Skeletal muscle tissue (tissue), 4 donors: ENCODE results near the gene NPY4R. TPM values are rescaled to one million over a fixed set of nuclear protein-coding genes. Genes with fewer than 3 reads are reported as not detected.
"Not testable (repeated sequence)": the region's sequence is repeated elsewhere in the genome, so short reads cannot be mapped to it uniquely, and the experiment has no call there.

Experiments
- H3K27ac ChIP-seq: one replicate; pipeline ENCODE4 v1.7.0; 2013; ENCODE audit warnings: mild to moderate bottlenecking, low read depth, low read length, inconsistent platforms
- H3K27me3 ChIP-seq, 3 donors: one replicate each; pipeline ENCODE4 v1.7.0; 2013; ENCODE audit warnings: low read length in 3 of 3; ENCODE audit not compliant: control insufficient read depth in 3 of 3, insufficient read depth in 3 of 3
- H3K36me3 ChIP-seq, 3 donors: one replicate each; pipeline ENCODE4 v1.7.0; 2013; ENCODE audit warnings: low read length in 3 of 3; ENCODE audit not compliant: control insufficient read depth in 3 of 3, insufficient read depth in 3 of 3
- H3K4me1 ChIP-seq, 3 donors: one replicate each; pipeline ENCODE4 v1.7.0; 2013; ENCODE audit warnings: low read length in 3 of 3, mild to moderate bottlenecking in 3 of 3; ENCODE audit not compliant: control insufficient read depth in 3 of 3, insufficient read depth in 3 of 3
- H3K4me3 ChIP-seq, 3 donors: one replicate each; pipeline ENCODE4 v1.7.0; 2013; ENCODE audit warnings: low read length in 3 of 3
- H3K9ac ChIP-seq, 3 donors: one replicate each; pipeline ENCODE4 v1.7.0; 2013; ENCODE audit warnings: low read length in 3 of 3, mild to moderate bottlenecking in 3 of 3, moderate library complexity in 2 of 3, low read depth in 1 of 3
- H3K9me3 ChIP-seq, 3 donors: one replicate each; pipeline ENCODE4 v1.7.0; 2013; ENCODE audit warnings: low read length in 3 of 3; ENCODE audit not compliant: control insufficient read depth in 3 of 3
- total RNA-seq: library from RNA; depleted of rRNA; stranded (reverse); fragments of >200 nt; gene quantifications from one replicate; pipeline ENCODE4 v1.2.3, GENCODE V29; 2014
- donor health status: Osteomylitis.

NPY4R gene
- total RNA-seq, result not detected

- H3K27ac ChIP-seq, H3K4me3 ChIP-seq, H3K27me3 ChIP-seq, H3K9me3 ChIP-seq, H3K9ac ChIP-seq, H3K4me1 ChIP-seq, H3K36me3 ChIP-seq: not testable (repeated sequence)
Measured at GRCh38 chr10:46465765-46466164, at the start of gene NPY4R. TSS of gene NPY4R (minus strand) at chr10:46465958. CDS start at chr10:46462635, 3,323 bp downstream.

GRCh38 chr10:46515366-46515765 is 49.6 kb upstream of the NPY4R start:
- no peak overlapping the region for H3K9ac ChIP-seq
- no peaks in the 10 kb centered on the region for H3K36me3 ChIP-seq
- no peak overlapping the region for H3K4me3 ChIP-seq
- H3K27ac ChIP-seq, result no peak overlapping the region
- no peaks in the 10 kb centered on the region for H3K4me1 ChIP-seq
- peaks cover 7 to 10% (median 8%) of the 10 kb centered on the region in 3 donors for H3K27me3 ChIP-seq
- no peaks in the 10 kb centered on the region for H3K9me3 ChIP-seq

GRCh38 chr10:46514899-46515298 is 49.1 kb upstream of the NPY4R start:
- H3K9me3 ChIP-seq, result no peaks in the 10 kb centered on the region
- no peaks in the 10 kb centered on the region for H3K36me3 ChIP-seq
- peaks cover 6 to 10% (median 7%) of the 10 kb centered on the region in 3 donors for H3K27me3 ChIP-seq
- H3K9ac ChIP-seq, result no peak overlapping the region
- no peak overlapping the region for H3K27ac ChIP-seq
- H3K4me1 ChIP-seq, result no peaks in the 10 kb centered on the region
- H3K4me3 ChIP-seq, result no peak overlapping the region

- Histone ChIP-seq H3K36me3 (no peaks in the 10 kb centered on the region), H3K4me1 (no peaks in the 10 kb centered on the region), H3K4me3 (no peak overlapping the region), H3K9me3 (no peaks in the 10 kb centered on the region), H3K27ac (no peak overlapping the region), H3K27me3 (peaks cover 6 to 10% (median 7%) of the 10 kb centered on the region in 3 donors), H3K9ac (no peak overlapping the region)
Measured at GRCh38 chr10:46514431-46514861, 48.7 kb upstream of the NPY4R start.

GRCh38 chr10:46513333-46513732 is 47.6 kb upstream of the NPY4R start:
- H3K36me3 ChIP-seq, H3K27ac ChIP-seq, H3K4me3 ChIP-seq, H3K9ac ChIP-seq, H3K4me1 ChIP-seq, H3K9me3 ChIP-seq: not testable (repeated sequence)
- H3K27me3 ChIP-seq, result peaks cover 6 to 10% (median 7%) of the 10 kb centered on the region in 3 donors

GRCh38 chr10:46512725-46513124 is 47.0 kb upstream of the NPY4R start:
- H3K27me3 ChIP-seq, H3K27ac ChIP-seq, H3K4me3 ChIP-seq, H3K9ac ChIP-seq, H3K9me3 ChIP-seq, H3K4me1 ChIP-seq, H3K36me3 ChIP-seq: not testable (repeated sequence)

- not testable (repeated sequence) for H3K36me3 ChIP-seq, H3K4me3 ChIP-seq, H3K4me1 ChIP-seq, H3K27ac ChIP-seq, H3K9ac ChIP-seq, H3K27me3 ChIP-seq, H3K9me3 ChIP-seq
Measured at GRCh38 chr10:46512002-46512401, 46.2 kb upstream of the NPY4R start.

GRCh38 chr10:46499990-46500389 is 34.2 kb upstream of the NPY4R start:
- H3K9ac ChIP-seq, H3K4me1 ChIP-seq, H3K4me3 ChIP-seq, H3K27me3 ChIP-seq, H3K9me3 ChIP-seq, H3K27ac ChIP-seq, H3K36me3 ChIP-seq: not testable (repeated sequence)

- not testable (repeated sequence) for H3K27ac ChIP-seq, H3K4me1 ChIP-seq, H3K9me3 ChIP-seq, H3K9ac ChIP-seq, H3K4me3 ChIP-seq, H3K36me3 ChIP-seq, H3K27me3 ChIP-seq
Measured at GRCh38 chr10:46498985-46499703, 33.4 kb upstream of the NPY4R start.

GRCh38 chr10:46497878-46498277 is 32.1 kb upstream of the NPY4R start:
- not testable (repeated sequence) for H3K27me3 ChIP-seq, H3K27ac ChIP-seq, H3K4me1 ChIP-seq, H3K36me3 ChIP-seq, H3K4me3 ChIP-seq, H3K9ac ChIP-seq, H3K9me3 ChIP-seq
